HEK293 (cell line): ENCODE data around the gene MICU1.

Experiments
- CTCF ChIA-PET: fragments of 350-600 bp; formaldehyde crosslinking; extraction: SDS; loops from one replicate; lab custom pipeline; 2021; ENCODE audit warnings: antibody characterized with exemption; lab: Yijun Ruan, JAX
- POLR2A ChIA-PET: fragments of 300-600 bp; formaldehyde crosslinking; extraction: SDS; loops from one replicate; lab custom pipeline; 2020; ENCODE audit warnings: antibody characterized with exemption, inconsistent platforms; lab: Yijun Ruan, JAX
- H3K27ac ChIP-seq: fragments of 200-500 bp; sonication (Bioruptor generic); 2 replicates; pipeline ENCODE4 v1.5.1; 2014; ENCODE audit warnings: low read depth, low read length, control low read depth, inconsistent platforms; ENCODE audit errors: extremely low read depth
- H3K36me3 ChIP-seq, 2 experiments: fragments of 200-500 bp in 1 of 2; sonication (Bioruptor generic) in 1 of 2; 1 replicate in 1 of 2; 2 replicates in 1 of 2; pipeline ENCODE4 v1.5.1; 2014 to 2017; ENCODE audit warnings: inconsistent platforms in 2 of 2, low read length in 2 of 2; ENCODE audit not compliant: control insufficient read depth in 2 of 2, insufficient read depth in 1 of 2
- H3K4me1 ChIP-seq: fragments of 200-500 bp; sonication (Bioruptor generic); 2 replicates; pipeline ENCODE4 v1.5.1; 2014; ENCODE audit warnings: mild to moderate bottlenecking, low read length, inconsistent platforms; ENCODE audit not compliant: control insufficient read depth, insufficient read depth
- H3K4me3 ChIP-seq: 2 replicates; pipeline ENCODE4 v1.5.1; 2011; ENCODE audit warnings: low read depth, mild to moderate bottlenecking, control low read depth, low read length, moderate library complexity
- H3K9me3 ChIP-seq: fragments of 200-500 bp; sonication (Bioruptor generic); 2 replicates; pipeline ENCODE4 v1.5.1; 2014; ENCODE audit warnings: low read depth, low read length, inconsistent platforms; ENCODE audit not compliant: control insufficient read depth, insufficient read depth
- GLI2 ChIP-seq: fragments of 450-650 bp; formaldehyde crosslinking; IDR thresholded peaks from 2 replicates; pipeline ENCODE4; 2017; ENCODE audit warnings: missing biosample characterization, missing genetic modification characterization, low read depth, borderline replicate concordance
- ZBTB6 ChIP-seq: fragments of 450-650 bp; formaldehyde crosslinking; IDR thresholded peaks from 2 replicates; pipeline ENCODE4 v1.5.1; 2017; ENCODE audit warnings: missing biosample characterization, missing genetic modification characterization
- ZNF112 ChIP-seq: fragments of 450-650 bp; formaldehyde crosslinking; IDR thresholded peaks from 2 replicates; pipeline ENCODE4 v1.5.0; 2017; ENCODE audit warnings: missing biosample characterization, missing genetic modification characterization
- ZNF121 ChIP-seq: fragments of 450-650 bp; formaldehyde crosslinking; IDR thresholded peaks from 2 replicates; pipeline ENCODE4 v1.5.1; 2016; ENCODE audit warnings: missing biosample characterization, missing genetic modification characterization
- ZNF155 ChIP-seq: fragments of 450-650 bp; formaldehyde crosslinking; IDR thresholded peaks from 2 replicates; pipeline ENCODE4 v1.5.1; 2016; ENCODE audit warnings: missing biosample characterization, missing genetic modification characterization
- ZNF223 ChIP-seq: fragments of 450-650 bp; formaldehyde crosslinking; IDR thresholded peaks from 2 replicates; pipeline ENCODE4 v1.5.1; 2016; ENCODE audit warnings: missing biosample characterization, missing genetic modification characterization
- ZNF280D ChIP-seq: fragments of 450-650 bp; formaldehyde crosslinking; IDR thresholded peaks from 2 replicates; pipeline ENCODE4 v1.5.1; 2016; ENCODE audit warnings: missing biosample characterization, missing genetic modification characterization
- ZNF292 ChIP-seq: fragments of 450-650 bp; formaldehyde crosslinking; IDR thresholded peaks from 2 replicates; pipeline ENCODE4 v1.5.1; 2016; ENCODE audit warnings: low read depth, missing biosample characterization, missing genetic modification characterization, borderline replicate concordance
- ZNF354C ChIP-seq: fragments of 450-650 bp; formaldehyde crosslinking; IDR thresholded peaks from 2 replicates; pipeline ENCODE4 v1.5.1; 2016; ENCODE audit warnings: missing biosample characterization, missing genetic modification characterization, low read depth, borderline replicate concordance
- ZNF391 ChIP-seq: fragments of 450-650 bp; formaldehyde crosslinking; IDR thresholded peaks from 2 replicates; pipeline ENCODE4 v1.5.1; 2016; ENCODE audit warnings: low read depth, missing biosample characterization, missing genetic modification characterization, borderline replicate concordance
- ZNF398 ChIP-seq: fragments of 450-650 bp; formaldehyde crosslinking; IDR thresholded peaks from 2 replicates; pipeline ENCODE4 v1.5.1; 2017; ENCODE audit warnings: missing biosample characterization, missing genetic modification characterization
- ZNF473 ChIP-seq: fragments of 450-650 bp; formaldehyde crosslinking; IDR thresholded peaks from 2 replicates; pipeline ENCODE4 v1.5.1; 2017; ENCODE audit warnings: missing biosample characterization, missing genetic modification characterization
- ZNF529 ChIP-seq: fragments of 450-650 bp; formaldehyde crosslinking; IDR thresholded peaks from 2 replicates; pipeline ENCODE4 v1.5.1; 2017; ENCODE audit warnings: missing genetic modification characterization, missing biosample characterization; ENCODE audit not compliant: insufficient replicate concordance
- ZNF621 ChIP-seq: fragments of 450-650 bp; formaldehyde crosslinking; IDR thresholded peaks from 2 replicates; pipeline ENCODE4 v1.5.1; 2017; ENCODE audit warnings: missing biosample characterization, missing genetic modification characterization
- ZNF645 ChIP-seq: fragments of 450-650 bp; formaldehyde crosslinking; IDR thresholded peaks from 2 replicates; pipeline ENCODE4; 2016; ENCODE audit warnings: missing biosample characterization, missing genetic modification characterization
- ZNF660 ChIP-seq: fragments of 450-650 bp; IDR thresholded peaks from 2 replicates; pipeline ENCODE4 v1.5.1; 2018; ENCODE audit warnings: missing biosample characterization, mild to moderate bottlenecking, missing genetic modification characterization
- ZNF707 ChIP-seq: fragments of 450-650 bp; formaldehyde crosslinking; IDR thresholded peaks from 2 replicates; pipeline ENCODE4 v1.5.1; 2016; ENCODE audit warnings: missing biosample characterization, missing genetic modification characterization
- ZNF791 ChIP-seq: fragments of 450-650 bp; formaldehyde crosslinking; IDR thresholded peaks from 2 replicates; pipeline ENCODE4 v1.5.1; 2016; ENCODE audit warnings: missing biosample characterization, missing genetic modification characterization

Gene MICU1

GRCh38 chr10:72367301-72367960, 258.4 kb downstream of the MICU1 start:
- no peaks in the 10 kb centered on the region for H3K9me3 ChIP-seq
- TF ChIP-seq ZNF529 (tag by site-specific recombination) (no peak), ZNF121 (tag by site-specific recombination) (no peak), ZNF391 (tag by site-specific recombination) (no peak), GLI2 (tag by site-specific recombination) (no peak), ZNF660 (tag by site-specific recombination) (no peak), ZNF707 (tag by site-specific recombination) (no peak), ZBTB6 (tag by site-specific recombination) (no peak), ZNF645 (tag by site-specific recombination) (no peak), ZNF223 (tag by site-specific recombination) (no peak), ZNF621 (tag by site-specific recombination) (no peak), ZNF398 (no peak), ZNF354C (tag by site-specific recombination) (no peak), ZNF473 (tag by site-specific recombination) (no peak), ZNF112 (tag by site-specific recombination) (no peak), ZNF155 (tag by site-specific recombination) (no peak), ZNF280D (tag by site-specific recombination) (no peak), ZNF791 (no peak), ZNF292 (tag by site-specific recombination) (no peak)
- peaks cover 0 to 20% of the 10 kb centered on the region in 2 experiments; a peak in 2 of 3 replicates for H3K36me3 ChIP-seq
- ChIA-PET POLR2A (no interaction called here), CTCF (no interaction called here)
- H3K27ac ChIP-seq, result no peak overlapping the region
- H3K4me3 ChIP-seq, result no peak overlapping the region
- H3K4me1 ChIP-seq, result no peaks in the 10 kb centered on the region
